CD14-positive monocyte (primary cell): ENCODE data around the gene EXOC3L1. TPM values are rescaled to one million over a fixed set of nuclear protein-coding genes. Genes with fewer than 3 reads are reported as not detected.
A peak's percentile ranks its signal among the peaks of the same experiment; 100 is the strongest.

ENCODE experiments used
- DNase-seq, 3 donors: peaks; one replicate each; pipeline ENCODE4 v3.0.0-alpha.2; 2011 to 2022
- H2AFZ ChIP-seq: 2 replicates; pipeline ENCODE4 v1.6.0; 2012; ENCODE audit warnings: mild to moderate bottlenecking, low read depth, low read length, inconsistent platforms; ENCODE audit not compliant: insufficient read depth, poor library complexity, severe bottlenecking
- H3K27ac ChIP-seq, 2 donors: 1 replicate in 1 of 2; 2 replicates in 1 of 2; pipeline ENCODE4 v1.5.1; 2012 to 2013; ENCODE audit warnings: low read length in 2 of 2, control low read depth in 1 of 2, inconsistent platforms in 1 of 2, low read depth in 1 of 2, mild to moderate bottlenecking in 1 of 2
- H3K27me3 ChIP-seq, 2 donors: one replicate each; pipeline versions ENCODE4 v1.6.0 to v1.6.1; 2011 to 2013; ENCODE audit warnings: low read length in 2 of 2; ENCODE audit not compliant: control insufficient read depth in 2 of 2, insufficient read depth in 2 of 2
- H3K36me3 ChIP-seq, 2 donors: replicated peaks in 1 of 2; 1 replicate in 1 of 2; 2 replicates in 1 of 2; pipeline versions ENCODE4 v1.5.1 to v1.6.1; 2012 to 2013; ENCODE audit warnings: low read length in 2 of 2, control low read depth in 1 of 2, inconsistent platforms in 1 of 2, mild to moderate bottlenecking in 1 of 2; ENCODE audit not compliant: insufficient read depth in 2 of 2, control insufficient read depth in 1 of 2
- H3K4me1 ChIP-seq, 2 donors: 1 replicate in 1 of 2; 2 replicates in 1 of 2; pipeline versions ENCODE4 v1.5.1 to v1.6.1; 2012 to 2013; ENCODE audit warnings: low read length in 2 of 2, control low read depth in 1 of 2, inconsistent platforms in 1 of 2, mild to moderate bottlenecking in 1 of 2, moderate library complexity in 1 of 2; ENCODE audit not compliant: insufficient read depth in 2 of 2, control insufficient read depth in 1 of 2
- H3K4me2 ChIP-seq: replicated peaks from 2 replicates; pipeline ENCODE3; 2012; ENCODE audit warnings: low read length, moderate library complexity, mild to moderate bottlenecking; ENCODE audit not compliant: poor library complexity, severe bottlenecking; ENCODE audit errors: extremely low read depth
- H3K4me3 ChIP-seq, 3 experiments: fragments of 200-600 bp in 1 of 3; sonication (generic) in 1 of 3; replicated peaks in 1 of 3; 1 replicate in 2 of 3; 2 replicates in 1 of 3; pipeline ENCODE4 v1.5.1; 2011 to 2013; ENCODE audit warnings: low read length in 3 of 3, mild to moderate bottlenecking in 3 of 3, control low read depth in 2 of 3, low read depth in 2 of 3, inconsistent platforms in 1 of 3, moderate library complexity in 1 of 3
- H3K79me2 ChIP-seq: 2 replicates; pipeline ENCODE4 v1.6.0; 2012; ENCODE audit warnings: mild to moderate bottlenecking, control low read depth, inconsistent platforms, low read length, moderate library complexity; ENCODE audit not compliant: insufficient read depth
- H3K9ac ChIP-seq: 2 replicates; pipeline ENCODE4 v1.6.0; 2017; ENCODE audit warnings: low read length, mild to moderate bottlenecking; ENCODE audit not compliant: insufficient read depth, poor library complexity, severe bottlenecking
- H3K9me3 ChIP-seq, 2 donors: replicated peaks in 1 of 2; 1 replicate in 1 of 2; 2 replicates in 1 of 2; pipeline versions ENCODE4 v1.5.1 to v1.6.1; 2012 to 2013; ENCODE audit warnings: low read length in 2 of 2, control low read depth in 1 of 2; ENCODE audit not compliant: control insufficient read depth in 1 of 2, insufficient read depth in 1 of 2
- H4K20me1 ChIP-seq: 2 replicates; pipeline ENCODE4 v1.6.0; 2012; ENCODE audit warnings: mild to moderate bottlenecking, low read length, control low read depth, moderate library complexity; ENCODE audit not compliant: insufficient read depth
- H3K27ac Mint-ChIP-seq, 7 donors: one replicate each; pipeline ENCODE4 v1.8.0; 2020; ENCODE audit warnings: mild to moderate bottlenecking in 7 of 7, mixed read lengths in 7 of 7, moderate library complexity in 6 of 7, inconsistent platforms in 2 of 7
- H3K27me3 Mint-ChIP-seq, 3 donors: one replicate each; pipeline ENCODE4 v1.8.0; 2021 to 2022; ENCODE audit warnings: low read depth in 3 of 3, mild to moderate bottlenecking in 3 of 3, mixed read lengths in 3 of 3, moderate library complexity in 3 of 3, inconsistent platforms in 1 of 3
- H3K36me3 Mint-ChIP-seq, 2 donors: one replicate each; pipeline ENCODE4 v1.8.0; 2020; ENCODE audit warnings: mixed read lengths in 2 of 2, inconsistent platforms in 1 of 2, mild to moderate bottlenecking in 1 of 2
- H3K4me1 Mint-ChIP-seq: one replicate; pipeline ENCODE4 v1.8.0; 2020; ENCODE audit warnings: mild to moderate bottlenecking, mixed read lengths
- H3K4me3 Mint-ChIP-seq, 2 donors: one replicate each; pipeline ENCODE4 v1.8.0; 2020; ENCODE audit warnings: mild to moderate bottlenecking in 2 of 2, mixed read lengths in 2 of 2, moderate library complexity in 1 of 2
- H3K9me3 Mint-ChIP-seq, 7 donors: one replicate each; pipeline ENCODE4 v1.8.0; 2020 to 2022; ENCODE audit warnings: mixed read lengths in 7 of 7, mild to moderate bottlenecking in 6 of 7, moderate library complexity in 6 of 7, inconsistent platforms in 2 of 7
- WGBS: methylation state at CpG from one replicate; pipeline ENCODE4 v1.1.5; 2013; ENCODE audit warnings: missing lambda C conversion rate; ENCODE audit not compliant: insufficient coverage; 5-methylcytosine and 5-hydroxymethylcytosine counted together
- intact Hi-C, 2 donors: fragments of 100-400 bp; cut with micrococcal nuclease; formaldehyde crosslinking; loops; one replicate each; pipeline versions ENCODE4 v1.15.0 to v1.15.1; 2023
- polyA plus RNA-seq, 3 donors: library from polyadenylated mRNA; depleted of rRNA in 1 of 3; unstranded in 2 of 3; stranded (reverse) in 1 of 3; fragments of 300-500 nt in 2 of 3; fragments of >200 nt in 1 of 3; fragmentation: Illumina TruSeq in 2 of 3; gene quantifications; 1 replicate in 2 of 3; 2 replicates in 1 of 3; pipeline ENCODE4 v1.2.3, GENCODE V29; 2012 to 2021
- TF ChIP-seq, protein P1 (sequence below): fragments of 200-600 bp; IDR thresholded peaks from one replicate; pipeline ENCODE4 v1.8.0; 2022; ENCODE audit warnings: antibody characterized with exemption, mild to moderate bottlenecking

The EXOC3L1 gene
- polyA plus RNA-seq, 3 donors, result 2.8 to 3.7 (median 3.0) TPM

DNA sequence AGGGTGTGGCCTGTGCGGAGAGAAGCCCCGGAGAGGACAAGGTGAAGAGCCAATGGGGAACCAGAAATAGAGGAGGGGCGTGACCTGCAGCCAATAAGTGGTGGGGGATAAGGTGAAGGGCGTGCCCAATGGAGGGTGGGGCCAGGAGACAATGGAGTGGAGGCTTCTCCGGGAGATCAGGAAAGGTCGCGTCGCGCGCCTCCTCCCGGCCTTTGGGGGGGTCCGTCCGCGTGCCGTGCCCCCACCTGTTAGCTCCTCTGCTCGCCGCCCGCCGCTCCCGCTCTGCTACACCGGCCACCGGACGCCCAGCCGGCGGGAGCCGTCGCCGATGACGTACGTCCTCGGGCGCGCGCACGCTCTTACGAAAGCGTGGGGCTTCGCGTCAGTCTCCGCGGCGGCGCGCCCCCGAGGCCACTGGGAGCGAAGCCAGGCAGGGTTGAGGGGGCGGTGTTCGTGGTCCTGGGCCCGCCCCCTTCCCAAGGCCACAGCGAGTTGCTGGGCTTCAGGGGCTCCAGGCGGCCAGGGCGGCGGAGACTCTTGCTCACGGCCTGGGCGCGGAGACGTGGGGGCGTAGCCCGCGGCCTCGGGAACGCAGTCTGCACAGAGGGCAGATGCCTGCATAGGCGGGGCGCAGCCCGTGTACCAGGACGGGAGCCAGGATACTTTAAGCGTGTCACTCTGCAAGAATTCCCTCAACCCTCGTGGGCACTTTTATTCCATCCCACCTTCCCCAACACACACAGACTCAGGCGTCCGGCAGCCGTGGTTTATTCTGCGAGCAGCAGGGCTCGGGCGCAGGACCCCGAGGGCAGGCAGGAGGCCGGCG, 6.1 kb downstream of the EXOC3L1 start, which contains the start of gene MATCAP1:
MATCAP1 (minus strand) TSS at position 337 of the 826 bp plus-strand sequence. CDS start 3,353 bp downstream, outside the sequence.
- TF ChIP-seq, protein P1, sequence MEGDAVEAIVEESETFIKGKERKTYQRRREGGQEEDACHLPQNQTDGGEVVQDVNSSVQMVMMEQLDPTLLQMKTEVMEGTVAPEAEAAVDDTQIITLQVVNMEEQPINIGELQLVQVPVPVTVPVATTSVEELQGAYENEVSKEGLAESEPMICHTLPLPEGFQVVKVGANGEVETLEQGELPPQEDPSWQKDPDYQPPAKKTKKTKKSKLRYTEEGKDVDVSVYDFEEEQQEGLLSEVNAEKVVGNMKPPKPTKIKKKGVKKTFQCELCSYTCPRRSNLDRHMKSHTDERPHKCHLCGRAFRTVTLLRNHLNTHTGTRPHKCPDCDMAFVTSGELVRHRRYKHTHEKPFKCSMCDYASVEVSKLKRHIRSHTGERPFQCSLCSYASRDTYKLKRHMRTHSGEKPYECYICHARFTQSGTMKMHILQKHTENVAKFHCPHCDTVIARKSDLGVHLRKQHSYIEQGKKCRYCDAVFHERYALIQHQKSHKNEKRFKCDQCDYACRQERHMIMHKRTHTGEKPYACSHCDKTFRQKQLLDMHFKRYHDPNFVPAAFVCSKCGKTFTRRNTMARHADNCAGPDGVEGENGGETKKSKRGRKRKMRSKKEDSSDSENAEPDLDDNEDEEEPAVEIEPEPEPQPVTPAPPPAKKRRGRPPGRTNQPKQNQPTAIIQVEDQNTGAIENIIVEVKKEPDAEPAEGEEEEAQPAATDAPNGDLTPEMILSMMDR, result no peak
- peaks cover 0 to 11% of the 10 kb centered on the region in 2 donors for H3K27me3 ChIP-seq
- no peaks in the 10 kb centered on the region for H3K36me3 ChIP-seq
- under 1% methylated on average over 76 of the region's 77 CpGs for WGBS
- Mint-ChIP-seq H3K4me3 (peak within 1 kb of the TSS in 1 of 2 donors; percentile 88), H3K4me1 (peaks cover 17% of the 10 kb centered on the region), H3K36me3 (peaks cover 7 to 8% of the 10 kb centered on the region in 2 donors), H3K9me3 (peaks cover 0 to 4% (median 2%) of the 10 kb centered on the region in 7 donors), H3K27me3 (peaks cover 9 to 40% (median 22%) of the 10 kb centered on the region in 3 donors), H3K27ac (no peak within 1 kb of the TSS)
- intact Hi-C loops, result no loop called here
- no peaks in the 10 kb centered on the region for H3K9me3 ChIP-seq
- H3K4me2 ChIP-seq, result peak within 1 kb of the TSS; percentile 92
- H3K4me1 ChIP-seq, result peaks cover 39 to 46% of the 10 kb centered on the region in 2 donors
- DNase-seq, result peak; percentile 95
- H4K20me1 ChIP-seq, result peaks cover 3% of the 10 kb centered on the region
- peak within 1 kb of the TSS; percentile 63 to 95 for H3K27ac ChIP-seq
- H3K79me2 ChIP-seq, result peaks cover 8% of the 10 kb centered on the region
- H2AFZ ChIP-seq, result peak within 1 kb of the TSS; percentile 66
- peak within 1 kb of the TSS; percentile 66 to 95 (median 85) for H3K4me3 ChIP-seq
- peak within 1 kb of the TSS; percentile 87 for H3K9ac ChIP-seq

DNA sequence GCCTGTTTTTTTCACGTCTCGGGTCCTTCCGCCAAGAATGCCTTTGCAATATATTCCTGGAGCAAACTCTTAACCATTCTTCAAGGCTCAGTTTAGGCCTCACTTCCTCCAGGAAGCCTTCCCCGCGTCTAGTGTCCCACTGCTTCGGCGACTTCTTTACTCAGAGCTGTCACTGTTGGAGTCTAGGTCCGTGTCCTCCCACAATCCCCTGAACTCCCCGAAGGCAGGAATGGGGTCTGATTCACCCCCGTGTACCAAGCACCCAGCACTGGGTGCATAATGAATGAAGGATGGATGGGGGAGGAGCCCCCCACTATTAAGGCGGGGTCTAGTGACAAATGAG, 6.7 kb downstream of the EXOC3L1 start:
- Mint-ChIP-seq H3K27me3 (peaks cover 9 to 45% (median 24%) of the 10 kb centered on the region in 3 donors), H3K4me3 (no peak overlapping the region), H3K4me1 (peaks cover 22% of the 10 kb centered on the region), H3K9me3 (peaks cover 0 to 4% (median 2%) of the 10 kb centered on the region in 7 donors), H3K36me3 (peaks cover 9 to 11% of the 10 kb centered on the region in 2 donors), H3K27ac (no peak overlapping the region)
- TF ChIP-seq, protein P1, result no peak
- Histone ChIP-seq H3K27ac (peak overlapping the region; percentile 16 to 95), H3K36me3 (no peaks in the 10 kb centered on the region), H3K27me3 (peaks cover 0 to 14% of the 10 kb centered on the region in 2 donors), H3K4me1 (peaks cover 45 to 51% of the 10 kb centered on the region in 2 donors), H3K9me3 (no peaks in the 10 kb centered on the region), H3K79me2 (peaks cover 8% of the 10 kb centered on the region), H3K4me3 (peak overlapping the region; percentile 66 to 95 (median 85)), H4K20me1 (peaks cover 3% of the 10 kb centered on the region), H3K4me2 (peak overlapping the region; percentile 92), H2AFZ (peak overlapping the region; percentile 66), H3K9ac (peak overlapping the region; percentile 87)
- WGBS, result 3% methylated on average over 4 of the region's 11 CpGs
- intact Hi-C loops, result no loop called here
- no peak for DNase-seq
